GM10266 (cell line): ENCODE results near the gene SORBS1.

Experiments used
- DNase-seq: peaks from one replicate; pipeline ENCODE4 v3.0.0; 2012; ENCODE audit errors: extremely low spot score
- TF ChIP-seq, protein P1 (sequence below): IDR thresholded peaks from 2 replicates; pipeline ENCODE4 v1.5.1; 2012; ENCODE audit warnings: mild to moderate bottlenecking, low read depth; ENCODE audit not compliant: control insufficient read depth, insufficient read depth; ENCODE audit errors: missing control alignments

Gene SORBS1

DNA sequence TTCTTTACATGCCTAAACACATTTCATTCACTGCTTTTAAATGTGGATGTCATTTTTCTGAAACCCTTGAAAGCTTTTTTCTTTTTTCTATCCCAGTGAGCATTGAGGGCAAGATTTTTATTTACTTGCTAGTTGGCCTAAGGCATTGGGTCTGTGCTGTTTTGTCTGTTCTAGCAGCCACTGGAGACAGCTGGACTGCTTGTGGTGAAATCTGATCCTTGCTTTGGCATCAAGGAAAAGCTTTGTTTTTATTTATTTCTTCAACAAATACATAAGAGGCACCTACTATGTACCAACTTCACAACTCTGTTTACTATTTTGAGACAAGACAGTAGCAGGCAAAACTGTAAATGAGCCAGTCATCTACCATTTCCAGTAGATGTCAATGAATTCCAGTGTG is 241.9 kb downstream of the SORBS1 start:
- TF ChIP-seq, protein P1, sequence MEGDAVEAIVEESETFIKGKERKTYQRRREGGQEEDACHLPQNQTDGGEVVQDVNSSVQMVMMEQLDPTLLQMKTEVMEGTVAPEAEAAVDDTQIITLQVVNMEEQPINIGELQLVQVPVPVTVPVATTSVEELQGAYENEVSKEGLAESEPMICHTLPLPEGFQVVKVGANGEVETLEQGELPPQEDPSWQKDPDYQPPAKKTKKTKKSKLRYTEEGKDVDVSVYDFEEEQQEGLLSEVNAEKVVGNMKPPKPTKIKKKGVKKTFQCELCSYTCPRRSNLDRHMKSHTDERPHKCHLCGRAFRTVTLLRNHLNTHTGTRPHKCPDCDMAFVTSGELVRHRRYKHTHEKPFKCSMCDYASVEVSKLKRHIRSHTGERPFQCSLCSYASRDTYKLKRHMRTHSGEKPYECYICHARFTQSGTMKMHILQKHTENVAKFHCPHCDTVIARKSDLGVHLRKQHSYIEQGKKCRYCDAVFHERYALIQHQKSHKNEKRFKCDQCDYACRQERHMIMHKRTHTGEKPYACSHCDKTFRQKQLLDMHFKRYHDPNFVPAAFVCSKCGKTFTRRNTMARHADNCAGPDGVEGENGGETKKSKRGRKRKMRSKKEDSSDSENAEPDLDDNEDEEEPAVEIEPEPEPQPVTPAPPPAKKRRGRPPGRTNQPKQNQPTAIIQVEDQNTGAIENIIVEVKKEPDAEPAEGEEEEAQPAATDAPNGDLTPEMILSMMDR, result no peak
- no peak for DNase-seq

DNA sequence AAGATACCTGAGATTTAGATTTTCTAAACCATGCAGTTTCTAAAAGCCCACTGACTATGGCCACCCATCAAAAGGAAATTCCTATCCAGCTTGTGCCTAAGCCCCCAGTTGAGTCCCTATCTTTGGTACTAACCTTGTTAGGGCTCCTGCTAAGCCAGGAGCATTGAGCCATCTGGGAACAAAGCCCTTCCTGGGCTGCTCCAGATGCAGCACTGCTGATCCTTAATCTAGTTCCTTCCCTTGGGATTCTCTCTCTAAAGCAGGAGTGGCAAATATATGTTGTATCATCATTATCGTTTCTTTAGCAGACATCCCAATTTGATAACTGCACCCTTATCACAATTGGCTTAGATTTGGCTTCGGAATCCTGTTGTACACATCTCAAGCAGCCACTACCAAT is 245.7 kb downstream of the SORBS1 start:
- TF ChIP-seq, protein P1, result no peak
- DNase-seq, result no peak

DNA sequence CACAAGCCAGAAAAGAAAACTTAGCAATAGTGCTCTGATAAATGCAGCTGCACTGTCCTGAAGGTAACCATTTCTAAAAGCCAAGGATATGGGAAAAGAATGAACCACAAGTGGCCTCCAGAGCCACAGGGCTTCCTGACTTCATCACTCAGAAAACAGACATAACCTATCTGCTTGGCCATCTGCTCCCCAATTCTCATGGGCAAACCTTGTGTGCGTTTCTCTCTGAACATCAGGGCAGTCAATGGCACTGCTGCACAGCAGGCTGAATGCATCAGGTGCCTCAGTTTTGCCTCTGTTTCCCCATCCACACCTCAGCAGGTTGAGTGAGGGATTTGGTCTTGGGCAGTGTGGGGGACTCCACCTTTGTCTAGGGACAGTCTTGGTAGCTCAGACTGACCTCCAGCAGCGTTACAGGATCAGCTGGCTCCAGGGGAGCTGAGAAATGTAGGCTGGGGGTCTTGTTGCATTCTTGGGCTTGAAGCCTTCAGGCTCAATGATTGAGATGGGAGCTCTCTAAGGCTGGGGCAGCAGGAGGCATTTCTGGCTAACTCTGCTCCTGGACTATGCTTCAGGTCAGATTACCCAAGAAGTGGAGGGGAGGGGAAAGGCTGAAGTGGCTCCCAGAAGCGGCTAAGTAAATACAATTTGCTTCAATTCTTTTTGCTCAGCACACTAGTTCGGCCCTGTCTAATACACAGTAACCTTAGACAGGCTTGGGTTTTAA is 246.8 kb downstream of the SORBS1 start:
- no peak for DNase-seq
- TF ChIP-seq, protein P1, result no peak

DNA sequence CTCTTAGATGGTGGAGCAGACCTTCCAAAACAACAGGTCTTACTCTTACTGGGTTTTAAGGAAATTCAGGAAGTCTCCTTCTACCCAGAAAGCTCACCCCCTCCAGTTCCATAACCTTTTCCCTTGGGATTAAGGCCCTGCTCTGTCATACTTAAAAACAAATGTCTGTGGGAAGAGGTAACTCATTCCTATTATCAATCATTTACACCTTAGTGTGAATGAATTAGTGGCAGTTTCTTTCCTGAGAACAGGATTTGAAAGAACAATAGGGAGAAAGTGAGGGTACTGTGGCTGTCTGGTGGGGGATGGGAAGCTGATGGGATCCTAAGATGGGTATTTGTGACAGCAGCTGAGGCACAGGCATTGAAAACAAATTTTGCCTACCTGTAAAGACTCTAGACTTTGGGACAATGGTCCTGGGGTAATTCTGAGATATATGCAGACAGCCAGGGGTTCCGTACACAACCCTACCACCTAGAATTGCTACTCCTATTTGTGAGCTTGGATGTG is 248.1 kb downstream of the SORBS1 start:
- DNase-seq, result no peak
- TF ChIP-seq, protein P1, result no peak

DNA sequence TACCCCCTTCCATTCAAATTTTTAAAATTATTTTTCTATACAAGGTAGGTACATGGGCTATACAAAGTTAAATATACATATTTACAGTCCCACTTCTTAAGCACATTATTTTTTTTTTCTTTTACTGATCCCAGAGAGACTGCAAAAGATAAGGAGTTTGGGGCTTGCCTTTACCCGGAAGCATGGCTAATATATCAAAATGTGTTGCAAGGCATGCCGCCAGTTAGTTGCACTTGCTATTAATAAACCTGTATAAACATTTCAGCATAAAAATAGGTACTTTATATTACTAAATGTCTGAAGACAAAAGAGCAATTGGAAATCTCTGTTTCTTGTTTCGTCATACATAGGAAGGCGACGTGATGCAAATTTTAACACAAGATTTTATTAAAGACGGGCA is 248.9 kb downstream of the SORBS1 start:
- DNase-seq, result no peak
- TF ChIP-seq, protein P1, result no peak

DNA sequence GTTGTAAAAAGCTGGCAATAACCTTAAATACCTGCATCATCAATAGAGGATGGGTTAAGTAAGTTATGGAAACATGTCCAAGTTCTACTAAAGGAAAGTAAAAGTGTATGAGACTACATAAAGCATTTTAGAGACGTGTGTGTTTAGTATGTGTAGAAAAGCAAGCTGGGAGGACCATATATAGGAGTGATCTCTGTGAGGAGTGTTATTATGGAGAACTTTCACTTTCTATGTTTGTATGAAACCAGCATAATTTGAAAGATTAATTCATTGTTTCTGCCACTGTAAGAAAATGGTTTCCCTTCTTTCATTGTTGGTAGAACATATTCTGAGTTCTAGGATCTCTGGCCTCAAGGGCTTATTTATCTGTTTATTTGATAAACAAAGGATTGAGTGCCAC is 251.2 kb downstream of the SORBS1 start:
- DNase-seq, result peak; percentile 24
- TF ChIP-seq, protein P1, result no peak
